Activated CD4-positive, alpha-beta T cell treated with anti-CD3 and anti-CD28 coated beads, Interleukin-2, amount 50 U/mL, for 48 hours (primary cell): Measurements from ENCODE around the gene TARBP1.
"Not testable (repeated sequence)": the region's sequence is repeated elsewhere in the genome, so short reads cannot be mapped to it uniquely, and the experiment has no call there.

ENCODE experiments used
- DNase-seq, 2 experiments: peaks; one replicate each; pipeline ENCODE4 v3.0.0-alpha.2; 2020

Gene TARBP1

DNA sequence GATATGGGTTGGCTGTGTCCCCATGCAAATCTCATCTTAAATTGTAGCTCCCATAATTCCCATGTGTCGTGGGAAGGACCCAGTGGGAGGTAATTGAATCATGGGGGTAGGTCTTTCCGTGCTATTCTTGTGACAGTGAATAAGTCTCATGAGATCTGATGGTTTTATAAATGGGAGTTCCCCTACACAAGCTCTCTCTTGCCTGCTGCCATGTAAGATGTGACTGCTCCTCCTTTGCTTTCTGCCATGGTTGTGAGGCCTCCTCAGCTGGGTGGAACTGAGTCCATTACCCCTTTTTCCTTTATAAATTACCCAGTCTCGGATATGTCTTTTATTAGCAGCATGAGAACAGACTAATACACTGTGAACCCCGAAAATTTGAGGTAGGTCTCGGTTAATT lies 25.3 kb upstream of the TARBP1 start:
- not testable (repeated sequence) for DNase-seq

GRCh38 chr1:234503193-234504050 lies 24.4 kb upstream of the TARBP1 start:
- DNase-seq = no peak

GRCh38 chr1:234502785-234503184 lies 23.8 kb upstream of the TARBP1 start:
- DNase-seq = no peak

- DNase-seq = peak; percentile 47 to 71
These were observed 21.3 kb upstream of the TARBP1 start for GRCh38 chr1:234500269-234500668.

- DNase-seq = no peak
These were observed 20.9 kb upstream of the TARBP1 start for GRCh38 chr1:234499943-234500245.

- DNase-seq = peak; percentile 89 to 92
These were observed 20.4 kb upstream of the TARBP1 start for GRCh38 chr1:234499119-234499942.

GRCh38 chr1:234498448-234499118 lies 19.6 kb upstream of the TARBP1 start:
- DNase-seq = no peak

DNA sequence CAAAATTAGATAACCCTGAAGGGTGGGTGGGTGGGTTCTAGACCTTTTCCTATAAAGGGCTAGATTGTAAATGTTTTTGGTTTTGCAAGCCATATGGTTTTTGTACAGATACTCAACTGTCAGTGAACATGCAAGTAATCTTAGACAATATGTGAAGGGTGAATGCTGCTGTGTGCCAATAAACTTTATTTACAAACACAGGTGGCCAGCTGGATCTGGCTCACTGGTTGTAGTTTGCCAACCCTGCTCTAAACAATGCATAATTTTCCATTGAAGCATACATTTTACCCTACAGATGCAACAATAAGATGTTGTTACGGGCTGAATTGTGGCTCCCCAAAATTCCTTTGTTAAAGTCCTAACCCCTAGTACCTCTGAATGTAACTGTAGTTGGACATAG lies 18.6 kb upstream of the TARBP1 start:
- no peak for DNase-seq

DNA sequence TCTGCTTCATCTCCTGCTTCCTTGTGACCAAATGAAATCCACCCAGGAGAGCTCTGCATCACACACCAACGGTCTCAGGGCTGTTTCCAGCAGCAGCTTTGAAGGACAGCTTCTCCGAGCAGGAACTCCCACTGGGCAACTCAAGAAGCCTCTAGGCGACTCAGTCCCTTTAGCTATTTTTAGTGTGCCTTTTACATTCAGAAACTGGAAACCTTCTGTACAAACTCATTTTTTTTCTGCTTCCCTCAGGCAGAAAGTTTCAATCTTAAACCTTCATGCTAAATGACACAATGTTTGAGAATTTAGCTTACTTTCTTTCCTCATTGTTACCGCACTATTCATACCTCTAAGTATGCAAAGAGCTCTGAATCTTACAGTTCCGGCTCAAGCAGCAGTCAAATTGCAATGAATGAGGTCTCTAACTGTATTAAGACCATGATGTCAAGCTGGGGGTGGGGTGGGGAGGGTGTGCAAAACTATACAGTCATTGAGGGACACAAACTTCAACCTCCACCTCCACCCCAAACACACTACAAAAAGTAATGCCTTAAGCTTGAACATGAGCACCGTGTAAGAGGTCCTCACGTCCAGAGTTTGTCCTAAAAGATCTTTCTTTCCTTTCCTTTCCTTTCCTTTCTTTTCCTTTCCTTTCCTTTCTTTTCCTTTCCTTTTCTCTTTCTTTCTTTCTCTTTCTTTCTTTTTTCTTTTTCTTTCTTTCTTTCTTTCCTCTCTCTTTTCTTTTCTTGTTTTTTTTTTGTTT lies 16.4 kb upstream of the TARBP1 start:
- peak; percentile 31 to 32 for DNase-seq

- no peak for DNase-seq
These were observed 15.1 kb upstream of the TARBP1 start for GRCh38 chr1:234494049-234494448.

DNA sequence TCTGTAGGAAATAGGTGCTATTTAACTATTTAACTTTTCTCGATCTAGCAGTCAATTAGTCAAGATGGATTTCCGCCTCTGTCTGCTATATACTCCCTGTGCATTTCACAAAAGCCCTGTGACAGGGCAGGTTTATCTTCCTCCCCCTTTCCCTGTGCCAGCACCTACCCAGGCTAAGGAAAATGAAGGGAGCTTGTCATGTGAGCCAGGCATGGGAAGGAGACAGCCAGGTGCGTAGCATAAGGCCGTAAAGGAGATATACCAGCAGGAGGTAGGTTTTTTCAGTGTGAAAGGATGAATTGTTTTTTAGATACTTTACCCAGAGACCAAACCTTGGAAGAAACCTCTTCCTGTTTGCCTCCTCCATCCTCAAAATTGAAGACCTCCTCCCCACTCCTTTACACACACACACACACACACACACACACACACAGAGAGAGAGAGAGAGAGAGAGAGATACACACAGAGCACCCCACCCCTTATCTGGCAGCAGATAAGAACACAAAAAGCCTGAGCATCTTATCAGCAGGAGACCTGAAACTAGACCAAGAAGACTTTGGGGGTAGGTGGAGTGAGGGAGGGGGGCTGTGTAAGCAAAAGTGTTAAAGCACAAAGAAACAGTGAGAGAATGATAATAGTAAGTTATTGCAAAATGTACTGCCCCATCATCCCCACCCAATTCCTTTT lies 12.0 kb upstream of the TARBP1 start:
- no peak for DNase-seq

GRCh38 chr1:234489698-234490077 lies 10.7 kb upstream of the TARBP1 start:
- DNase-seq = no peak

- no peak for DNase-seq
These were observed 10.2 kb upstream of the TARBP1 start for GRCh38 chr1:234489007-234489697.

DNA sequence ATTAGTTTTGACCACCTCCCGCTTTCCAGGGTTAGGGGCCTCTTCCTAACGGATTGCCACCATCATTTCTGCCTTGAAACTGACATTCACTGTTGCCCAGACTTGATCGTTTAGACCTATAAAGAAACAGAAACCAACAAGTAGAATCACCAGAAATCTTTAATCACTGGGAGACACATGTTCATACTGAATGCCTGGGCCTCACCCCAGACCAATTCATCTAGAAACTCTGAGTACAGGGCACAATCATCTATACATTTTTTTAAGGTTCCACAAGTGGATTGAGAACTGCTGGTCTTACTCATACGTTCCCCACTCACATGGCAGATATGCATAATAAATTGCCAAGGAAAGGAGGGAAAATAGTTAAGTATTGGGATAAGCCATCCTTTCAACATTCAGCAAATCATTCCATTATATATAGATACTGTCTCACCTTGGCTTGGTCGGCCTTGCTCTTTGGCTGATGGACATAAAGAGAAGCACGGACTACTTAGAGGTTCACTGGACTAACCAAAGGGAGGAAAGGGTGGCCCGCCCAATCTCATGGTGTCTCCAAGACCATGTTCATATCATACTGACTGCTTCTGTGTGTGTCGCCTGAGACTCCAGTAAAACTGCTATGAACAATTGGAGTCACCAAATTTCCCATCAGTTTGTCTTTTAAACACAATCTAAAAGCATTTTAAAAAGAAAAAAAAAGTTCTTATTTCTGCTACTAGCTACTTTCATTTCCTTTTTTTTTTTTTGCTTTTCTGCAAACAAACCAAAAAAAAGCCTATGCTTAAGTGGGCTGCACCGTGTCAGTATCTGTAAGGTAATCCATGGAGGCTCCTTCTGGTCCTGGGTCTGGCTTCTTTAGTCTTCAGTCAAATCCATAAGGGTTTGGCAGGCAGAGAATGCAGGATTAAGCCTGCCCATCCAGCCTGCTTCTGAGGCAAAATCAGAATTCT lies 9.4 kb upstream of the TARBP1 start:
- peak; percentile 28 to 54 for DNase-seq

DNA sequence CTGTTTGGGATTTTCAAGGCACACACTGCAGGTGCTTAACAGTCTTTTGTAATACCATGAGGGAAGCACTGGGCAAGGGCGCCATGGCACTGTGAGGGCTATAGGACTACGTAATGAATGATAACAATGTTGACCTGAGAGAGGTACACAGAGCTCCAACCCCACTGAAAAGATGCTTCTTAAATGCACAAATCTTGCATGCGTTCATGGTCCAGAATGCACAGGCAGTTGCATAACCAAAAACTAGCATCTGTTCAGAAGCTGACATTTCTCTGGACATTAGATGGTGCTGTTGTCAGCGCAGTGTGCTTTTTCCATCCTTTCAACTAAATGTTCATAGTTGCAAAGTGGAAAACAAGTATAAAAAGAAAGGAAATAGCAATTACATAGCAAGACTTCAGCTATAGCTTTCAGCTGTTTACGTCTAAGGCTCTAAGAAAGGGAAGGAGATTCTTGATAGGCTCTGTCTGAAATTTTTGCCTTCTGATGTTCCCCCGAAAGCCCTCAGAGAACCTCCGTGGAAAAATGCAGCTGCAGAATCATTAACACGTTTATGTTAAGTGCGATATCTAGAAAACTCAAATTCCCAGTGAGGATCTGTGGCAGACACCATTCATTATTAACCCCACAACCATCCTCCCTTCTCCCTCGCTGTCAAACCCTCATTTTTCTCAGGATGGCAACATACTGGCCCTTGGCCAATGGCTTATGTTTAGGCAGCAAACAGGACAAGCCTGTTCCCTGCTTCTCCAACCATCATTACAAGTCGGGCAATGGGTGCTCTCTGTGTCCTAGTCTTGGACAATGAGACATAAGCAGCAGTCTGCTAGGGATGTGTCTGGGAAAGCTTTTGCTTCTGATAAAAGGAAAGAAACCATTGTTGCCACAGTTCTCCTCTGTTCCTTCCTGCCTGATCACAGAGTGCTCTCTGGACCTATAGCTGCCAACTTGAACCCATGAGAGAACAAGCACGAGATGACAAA lies 8.2 kb upstream of the TARBP1 start:
- no peak for DNase-seq

- no peak for DNase-seq
These were observed 6.2 kb upstream of the TARBP1 start for GRCh38 chr1:234484991-234485739.

GRCh38 chr1:234484218-234484617 lies 5.2 kb upstream of the TARBP1 start:
- DNase-seq = no peak

DNA sequence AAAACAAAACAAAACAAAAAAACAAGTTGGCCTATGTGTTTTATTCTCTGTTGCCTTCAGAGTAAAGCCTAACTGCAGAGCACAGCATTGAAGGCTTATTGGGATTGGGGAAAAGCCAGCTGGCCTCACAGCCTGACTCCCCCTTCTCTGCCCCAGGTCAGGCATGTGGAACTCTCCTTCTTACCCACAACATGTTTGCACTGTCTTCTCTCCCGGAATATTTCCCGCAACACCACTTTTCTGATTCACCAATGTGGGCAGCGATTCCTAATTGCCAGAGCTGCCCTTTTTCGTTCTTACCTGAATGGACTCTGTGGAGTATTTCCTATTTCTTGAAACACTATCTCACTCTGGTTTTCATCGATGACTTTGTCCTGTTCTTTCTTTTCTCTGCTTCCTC lies 2.8 kb upstream of the TARBP1 start:
- no peak for DNase-seq
